Mesodermal cell (in vitro differentiated cells): ENCODE measurements around the gene SHOC2. TPM values are rescaled to one million over a fixed set of nuclear protein-coding genes. Genes with fewer than 3 reads are reported as not detected.

Experiments
- H3K27ac ChIP-seq: 2 replicates; pipeline ENCODE4 v1.7.0; 2013; ENCODE audit warnings: mild to moderate bottlenecking, low read depth, low read length, moderate library complexity; ENCODE audit not compliant: severe bottlenecking
- H3K36me3 ChIP-seq: 2 replicates; pipeline ENCODE4 v1.7.1; 2013; ENCODE audit warnings: mild to moderate bottlenecking, low read length, moderate library complexity; ENCODE audit not compliant: control insufficient read depth, insufficient read depth
- H3K4me1 ChIP-seq: one replicate; pipeline ENCODE4 v1.7.1; 2013; ENCODE audit warnings: mild to moderate bottlenecking, low read length; ENCODE audit not compliant: insufficient read depth, control insufficient read depth, poor library complexity, severe bottlenecking
- H3K4me3 ChIP-seq: 2 replicates; pipeline ENCODE4 v1.7.0; 2013; ENCODE audit warnings: low read length, control low read depth, mild to moderate bottlenecking; ENCODE audit not compliant: insufficient read depth, poor library complexity, severe bottlenecking; ENCODE audit errors: extremely low read depth
- H3K9me3 ChIP-seq: 2 replicates; pipeline ENCODE4 v1.7.1; 2013; ENCODE audit warnings: mild to moderate bottlenecking, low read length, moderate library complexity; ENCODE audit not compliant: control insufficient read depth
- WGBS, 2 experiments: methylation state at CpG; one replicate each; pipeline ENCODE4 v1.1.5; 2013; ENCODE audit warnings: missing lambda C conversion rate in 2 of 2; ENCODE audit not compliant: insufficient coverage in 2 of 2; 5-methylcytosine and 5-hydroxymethylcytosine counted together
- polyA plus RNA-seq, 2 experiments: library from polyadenylated mRNA; stranded (reverse); fragments of 50-300 nt; gene quantifications; one replicate each; pipeline ENCODE4 v1.2.3, GENCODE V29; 2013

The SHOC2 gene
- polyA plus RNA-seq (2013, experiment 1 of 2) = 33.1 TPM
- polyA plus RNA-seq (2013, experiment 2 of 2) = 29.4 TPM

DNA sequence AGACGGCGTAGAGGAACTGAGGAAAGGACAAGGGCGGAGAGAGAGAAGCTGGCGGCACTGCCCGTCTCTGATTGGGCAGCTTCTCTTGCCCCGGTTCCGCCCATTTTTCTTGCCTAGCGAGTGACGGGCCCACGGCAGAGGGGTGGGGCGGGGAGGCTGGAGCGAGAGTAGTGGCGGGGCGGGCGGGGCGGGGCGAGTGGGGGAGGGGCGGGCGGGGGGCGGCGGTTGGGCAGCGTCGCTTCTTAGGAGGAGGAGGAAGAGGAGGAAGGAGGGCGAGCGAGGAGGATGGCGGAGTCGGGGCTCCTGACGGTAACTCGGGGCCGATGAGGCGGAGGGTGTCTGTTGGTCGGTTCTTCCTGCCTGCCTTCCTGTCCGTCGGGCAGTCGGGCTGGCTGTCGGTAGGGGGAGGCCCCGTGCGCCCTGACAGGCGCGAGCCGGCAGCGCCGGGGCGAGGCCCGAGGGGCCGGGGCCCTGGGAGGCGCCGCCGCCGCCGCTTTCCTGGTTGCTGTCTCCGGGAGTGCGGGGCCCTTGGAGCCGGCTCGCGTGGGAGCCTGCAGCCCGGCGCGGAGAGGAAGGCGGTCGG lies at the start of gene SHOC2:
TSS of gene SHOC2 (plus strand) at position 256 of the 583 bp plus-strand sequence. CDS start 44,755 bp downstream, outside the sequence.
- peak within 1 kb of the TSS; percentile 100 for H3K27ac ChIP-seq
- H3K4me3 ChIP-seq = peak within 1 kb of the TSS; percentile 89
- no peaks in the 10 kb centered on the region for H3K36me3 ChIP-seq
- H3K9me3 ChIP-seq = no peaks in the 10 kb centered on the region
- H3K4me1 ChIP-seq = peaks cover 10% of the 10 kb centered on the region
- WGBS, 2 experiments = 0 to 2% methylated on average over 10 to 38 of the region's 61 CpGs

DNA sequence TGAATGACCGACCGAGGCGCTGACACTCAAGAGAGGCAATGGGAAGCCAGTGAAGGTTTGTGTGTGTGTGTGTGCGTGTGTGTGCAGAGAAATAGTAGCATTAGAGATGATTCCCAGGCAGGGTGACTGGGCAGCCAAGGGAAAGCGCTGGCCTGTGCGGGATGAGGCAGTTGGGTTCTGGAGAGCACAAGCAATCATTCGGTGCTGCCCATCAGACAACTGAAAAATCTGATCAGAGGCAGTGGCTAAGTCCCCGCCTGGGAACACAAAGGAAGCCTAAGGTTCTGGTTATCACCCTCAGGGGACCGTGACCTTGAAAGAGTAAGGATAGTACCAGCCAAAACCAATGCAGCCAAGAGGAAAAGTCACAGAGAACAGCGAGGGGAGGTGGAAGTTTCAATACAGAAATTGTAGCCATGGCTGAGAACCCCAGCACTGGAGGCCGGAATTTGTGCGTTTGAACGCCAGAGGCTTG lies 48.5 kb upstream of the SHOC2 start:
- Histone ChIP-seq H3K27ac (peak overlapping the region; percentile 97), H3K4me1 (peaks cover 9% of the 10 kb centered on the region), H3K4me3 (peak overlapping the region; percentile 24), H3K9me3 (no peaks in the 10 kb centered on the region), H3K36me3 (no peaks in the 10 kb centered on the region)
- WGBS, 2 experiments = 74 to 85% methylated on average over 13 of the region's 13 CpGs

DNA sequence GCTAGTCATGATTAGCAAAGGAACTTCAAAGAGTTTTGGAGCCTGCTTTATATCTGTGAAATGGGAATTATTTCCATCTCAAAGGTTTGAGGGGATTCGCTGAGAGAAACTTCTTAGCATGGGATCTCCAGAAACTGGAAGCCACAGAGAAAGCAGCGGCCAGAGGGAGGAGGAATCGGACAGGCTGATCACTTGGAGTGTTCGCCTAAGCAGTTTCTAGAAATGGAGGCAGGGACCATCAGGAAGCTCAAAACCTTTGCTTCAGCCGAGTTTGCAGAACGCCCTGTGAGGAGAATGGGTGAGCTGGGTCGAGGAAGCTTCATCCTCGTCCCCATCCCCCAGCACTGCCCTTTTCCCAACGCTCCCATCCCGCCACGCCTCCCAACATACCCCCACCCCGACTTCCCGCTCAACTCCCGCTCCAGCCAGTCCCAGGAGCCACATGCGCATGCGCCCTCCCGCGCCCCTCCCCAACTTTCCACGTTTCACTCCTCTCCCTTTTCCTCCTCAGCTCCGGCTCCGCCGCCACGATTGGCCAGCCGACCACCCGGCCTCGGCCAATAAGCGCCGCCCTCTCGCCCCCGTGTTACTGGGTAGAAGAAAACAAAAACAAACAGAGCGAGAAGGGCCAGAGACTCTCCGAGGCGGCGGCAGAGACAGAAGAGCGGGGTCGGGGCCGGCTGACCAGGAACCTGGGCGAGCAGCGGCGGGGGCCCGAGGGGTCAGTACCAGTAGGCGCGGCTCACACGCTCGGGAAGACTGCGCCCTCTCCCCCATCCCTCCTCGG lies 47.9 kb upstream of the SHOC2 start, which contains the start of gene PDCD4:
TSS of gene PDCD4 (plus strand) at position 631 of the 787 bp plus-strand sequence. CDS start 4,100 bp downstream, outside the sequence.
- Histone ChIP-seq H3K4me3 (peak within 1 kb of the TSS; percentile 67), H3K27ac (peak within 1 kb of the TSS; percentile 97), H3K9me3 (no peaks in the 10 kb centered on the region), H3K4me1 (peaks cover 5% of the 10 kb centered on the region), H3K36me3 (no peaks in the 10 kb centered on the region)
- 3 to 5% methylated on average over 31 to 33 of the region's 47 CpGs for WGBS, 2 experiments

DNA sequence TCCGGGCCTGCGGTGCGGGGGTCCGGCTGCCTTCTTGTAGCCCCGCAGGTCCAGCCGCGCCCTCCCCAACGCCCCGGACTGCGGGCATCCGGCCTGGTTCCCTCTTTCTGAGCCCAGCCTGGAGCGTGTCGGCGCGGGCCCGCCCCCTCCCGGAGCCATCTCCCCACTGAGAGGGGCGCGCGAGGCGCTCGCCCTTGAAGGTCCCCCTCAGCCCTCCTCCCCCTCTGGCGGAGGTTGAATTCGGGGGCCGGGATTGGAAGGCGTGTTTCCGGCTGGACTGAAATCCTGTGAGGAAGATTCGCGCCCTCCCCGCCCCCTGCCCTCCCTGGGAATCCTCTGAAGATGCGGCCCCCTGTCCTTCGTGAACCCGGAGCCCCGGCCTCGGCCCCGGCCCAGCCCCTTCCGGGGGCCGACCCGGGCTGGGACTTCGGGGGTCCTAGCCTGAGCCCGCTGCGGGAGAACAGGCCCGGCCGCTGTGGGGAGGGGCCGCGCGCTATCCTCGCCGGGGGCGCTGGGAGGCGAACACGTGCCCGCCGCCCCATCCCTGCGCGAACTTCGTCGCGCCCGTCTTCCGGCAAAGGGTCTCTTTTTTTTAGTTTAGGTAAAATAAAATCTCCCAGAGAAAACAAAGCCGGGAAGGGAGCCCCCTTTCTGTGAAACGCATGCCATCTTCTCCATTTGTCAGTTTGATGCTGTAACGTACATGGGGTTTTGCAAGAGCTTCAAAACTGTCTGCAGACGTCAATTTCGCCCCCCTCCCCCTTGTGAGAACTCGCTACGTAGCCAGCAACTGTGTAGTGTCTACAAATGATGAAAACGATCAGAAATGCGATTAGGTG lies 47.0 kb upstream of the SHOC2 start:
- H3K27ac ChIP-seq = peak overlapping the region; percentile 97
- 0 to 1% methylated on average over 26 to 46 of the region's 70 CpGs for WGBS, 2 experiments
- no peaks in the 10 kb centered on the region for H3K36me3 ChIP-seq
- H3K4me3 ChIP-seq = peak overlapping the region; percentile 67
- no peaks in the 10 kb centered on the region for H3K9me3 ChIP-seq
- peaks cover 5% of the 10 kb centered on the region for H3K4me1 ChIP-seq

GRCh38 chr10:110872984-110873923 lies 46.1 kb upstream of the SHOC2 start:
- H3K4me3 ChIP-seq = peak overlapping the region; percentile 67
- H3K4me1 ChIP-seq = peaks cover 5% of the 10 kb centered on the region
- WGBS, 2 experiments = 30 to 44% methylated on average over 5 to 6 of the region's 16 CpGs
- H3K9me3 ChIP-seq = no peaks in the 10 kb centered on the region
- H3K27ac ChIP-seq = peak overlapping the region; percentile 97
- H3K36me3 ChIP-seq = no peaks in the 10 kb centered on the region

DNA sequence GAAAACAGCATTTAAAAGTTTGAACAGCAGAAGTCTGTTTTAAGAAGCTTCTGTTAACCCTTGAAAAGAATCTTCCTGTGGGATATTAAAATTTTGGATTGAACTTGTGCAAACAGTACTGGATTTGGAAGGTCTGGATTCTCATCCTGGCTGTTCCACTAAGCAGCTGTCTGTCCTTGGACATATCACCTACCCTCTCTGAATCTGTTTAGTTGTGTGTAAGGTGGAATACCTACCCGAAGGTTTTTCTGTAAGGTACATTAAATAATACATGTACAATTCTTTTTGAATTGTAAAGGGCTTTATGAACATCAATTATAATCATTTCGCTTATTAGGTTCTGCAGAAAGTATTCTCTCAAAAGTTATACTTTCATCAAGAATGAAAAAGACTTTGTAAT lies 45.5 kb upstream of the SHOC2 start:
- H3K4me1 ChIP-seq = peaks cover 5% of the 10 kb centered on the region
- H3K9me3 ChIP-seq = no peaks in the 10 kb centered on the region
- no CpG with 5 or more reads among the region's 2 CpGs for WGBS, 2 experiments
- peak overlapping the region; percentile 67 for H3K4me3 ChIP-seq
- no peaks in the 10 kb centered on the region for H3K36me3 ChIP-seq
- H3K27ac ChIP-seq = no peak overlapping the region

GRCh38 chr10:110876000-110876399 lies 43.4 kb upstream of the SHOC2 start:
- 100% methylated on average over 1 to 2 of the region's 2 CpGs for WGBS, 2 experiments
- H3K4me3 ChIP-seq = no peak overlapping the region

GRCh38 chr10:110876788-110877187 lies 42.6 kb upstream of the SHOC2 start:
- Histone ChIP-seq H3K27ac (no peak overlapping the region), H3K4me1 (no peaks in the 10 kb centered on the region), H3K4me3 (no peak overlapping the region), H3K36me3 (peaks cover 7% of the 10 kb centered on the region), H3K9me3 (no peaks in the 10 kb centered on the region)
- no CpG with 5 or more reads among the region's 1 CpG for WGBS, 2 experiments

More at GRCh38 chr10:110876000-110876399, 43.4 kb upstream of the SHOC2 start:
- Histone ChIP-seq H3K4me1 (peaks cover 3% of the 10 kb centered on the region), H3K27ac (no peak overlapping the region), H3K36me3 (peaks cover 4% of the 10 kb centered on the region), H3K9me3 (no peaks in the 10 kb centered on the region)

GRCh38 chr10:110880012-110880411 lies 39.4 kb upstream of the SHOC2 start:
- WGBS, 2 experiments = 90 to 100% methylated on average over 2 to 3 of the region's 3 CpGs
- no peaks in the 10 kb centered on the region for H3K9me3 ChIP-seq
- H3K4me1 ChIP-seq = no peaks in the 10 kb centered on the region
- H3K4me3 ChIP-seq = no peak overlapping the region
- H3K36me3 ChIP-seq = peaks cover 19% of the 10 kb centered on the region
- H3K27ac ChIP-seq = no peak overlapping the region
